HG02759 (cell line): ENCODE results near the gene NCF2.

Experiments used
- ATAC-seq: cut with Tn5 transposase; IDR thresholded peaks from one replicate; pipeline ENCODE4 v1.9.1; 2021; ENCODE audit warnings: mild to moderate bottlenecking, moderate library complexity; ENCODE audit not compliant: unreplicated experiment

The NCF2 gene

DNA sequence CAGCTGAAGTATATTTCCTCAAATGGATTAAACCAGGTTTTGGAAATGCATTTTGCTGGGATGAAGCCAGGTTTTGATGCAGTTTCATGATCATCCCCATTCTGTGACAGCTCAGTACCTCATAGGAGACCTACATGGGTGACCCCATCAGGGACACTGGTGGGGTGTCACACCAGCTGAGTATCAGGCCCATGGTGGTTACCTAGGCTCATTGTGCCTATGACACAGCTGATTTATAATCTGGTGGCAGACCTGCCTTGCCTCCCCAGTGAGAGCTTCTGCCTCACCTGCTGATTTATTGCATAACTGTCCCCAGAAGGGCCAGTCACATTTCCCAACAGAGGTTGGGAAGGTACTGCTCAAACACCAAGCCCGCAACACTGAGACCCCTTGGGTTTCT lies 3.8 kb downstream of the NCF2 start:
- no peak for ATAC-seq

DNA sequence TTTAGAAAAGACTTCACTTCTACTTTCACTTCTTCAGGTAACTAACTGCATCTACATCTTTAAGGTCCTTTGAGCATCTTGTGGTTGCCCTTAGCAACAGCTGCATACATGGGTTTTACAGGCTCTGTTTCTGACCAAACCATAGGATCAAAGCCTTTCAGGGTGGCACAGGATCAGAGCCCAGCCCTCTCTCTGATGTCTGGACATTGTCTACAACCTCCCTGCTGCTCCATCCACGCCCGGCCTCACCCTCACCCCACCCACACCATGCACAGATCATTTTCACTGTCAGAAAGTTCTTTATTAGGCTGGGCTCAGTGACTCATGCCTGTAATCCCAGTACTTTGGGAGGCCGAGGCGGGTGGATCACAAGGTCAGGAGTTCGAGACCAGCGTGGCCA lies 5.2 kb downstream of the NCF2 start:
- no peak for ATAC-seq

DNA sequence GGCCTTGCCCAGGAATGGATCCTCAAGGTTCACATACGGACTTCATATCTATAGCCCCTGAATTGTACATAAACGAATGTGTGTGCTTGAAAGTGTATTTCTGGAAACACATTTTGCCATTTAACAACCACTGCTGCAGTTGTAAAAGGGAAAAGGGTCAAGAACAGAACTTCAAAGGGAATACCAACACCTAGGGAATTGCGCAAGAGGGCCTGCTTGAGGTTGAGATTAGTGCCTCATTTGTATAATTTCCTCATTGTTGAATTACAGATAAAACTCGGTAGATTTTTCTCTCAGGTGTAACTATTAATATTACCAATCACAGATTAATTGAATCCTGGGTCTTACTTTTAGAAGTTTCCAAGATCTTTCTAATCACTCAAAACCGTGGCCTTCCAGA lies 6.1 kb downstream of the NCF2 start:
- ATAC-seq: no peak

DNA sequence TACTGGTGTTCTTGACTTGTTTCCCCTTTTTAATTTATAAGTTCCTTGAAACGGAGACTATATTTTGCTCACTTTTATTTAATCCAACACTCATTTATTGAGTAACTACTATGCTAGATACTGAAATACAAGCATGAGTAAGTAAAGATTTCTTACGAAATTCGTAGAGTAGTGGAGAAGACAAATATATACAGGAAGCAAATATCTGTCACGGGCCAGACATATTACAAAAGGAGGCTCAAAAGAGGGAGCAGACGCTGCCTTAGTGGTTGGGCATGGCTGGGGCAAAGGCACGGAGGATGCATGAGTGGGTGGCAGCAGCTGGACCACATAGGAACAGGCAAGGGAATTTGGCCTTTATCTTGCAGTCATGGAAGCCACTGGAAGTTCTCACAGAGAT lies 6.8 kb downstream of the NCF2 start:
- no peak for ATAC-seq

DNA sequence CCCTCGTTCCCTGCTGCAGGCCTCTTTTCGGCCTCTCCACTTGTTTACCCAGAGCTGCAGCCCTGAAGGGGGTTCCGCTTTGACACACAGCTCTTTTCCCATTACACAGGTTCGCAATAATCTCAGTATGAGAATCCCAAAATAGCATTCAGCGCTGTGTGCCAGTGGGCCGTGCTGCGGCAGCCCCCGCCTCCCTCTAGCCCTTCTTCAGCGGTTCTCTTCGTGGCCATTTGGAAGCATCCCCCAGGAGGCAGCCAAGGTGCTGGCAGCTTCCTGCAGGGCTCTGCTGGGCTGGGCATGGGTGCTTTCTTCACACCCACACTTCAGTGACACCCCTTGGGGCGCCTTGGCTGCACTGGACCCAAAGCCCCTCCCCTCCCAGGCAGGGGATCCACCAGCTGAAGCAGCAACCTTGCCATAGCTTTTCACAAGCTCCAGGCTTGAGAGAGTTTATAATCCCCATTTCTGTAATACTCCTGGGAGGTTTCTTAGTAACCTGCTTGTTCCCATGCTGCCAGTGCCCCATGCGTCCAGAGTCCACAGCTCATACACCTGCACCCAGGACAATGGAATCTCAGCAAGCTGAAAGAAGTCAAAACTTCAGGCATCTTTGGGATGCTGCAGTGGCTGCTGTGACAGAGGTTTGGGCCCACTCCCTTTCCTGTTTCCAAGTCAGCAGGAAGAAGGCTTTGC lies 8.1 kb downstream of the NCF2 start:
- ATAC-seq: no peak

DNA sequence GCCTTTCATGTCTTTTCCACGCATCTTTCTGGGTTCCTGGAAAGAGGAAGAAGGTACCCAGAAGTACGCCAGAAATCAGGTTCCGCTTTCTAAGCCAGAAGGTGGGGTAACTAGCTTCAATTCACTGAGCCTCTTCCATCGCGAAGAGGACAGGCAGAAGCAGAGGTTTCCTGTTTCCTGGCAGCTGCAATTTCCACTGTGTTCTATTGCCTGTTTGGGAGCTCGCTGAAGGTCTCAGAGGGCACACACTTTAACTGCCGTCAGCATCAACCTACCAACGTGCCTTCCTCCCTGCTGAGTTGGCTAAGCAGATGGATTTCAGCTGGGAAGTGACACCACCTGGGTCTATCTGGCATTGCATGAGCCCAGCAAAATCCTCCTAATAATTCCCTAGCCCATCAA lies 10.0 kb downstream of the NCF2 start:
- no peak for ATAC-seq

DNA sequence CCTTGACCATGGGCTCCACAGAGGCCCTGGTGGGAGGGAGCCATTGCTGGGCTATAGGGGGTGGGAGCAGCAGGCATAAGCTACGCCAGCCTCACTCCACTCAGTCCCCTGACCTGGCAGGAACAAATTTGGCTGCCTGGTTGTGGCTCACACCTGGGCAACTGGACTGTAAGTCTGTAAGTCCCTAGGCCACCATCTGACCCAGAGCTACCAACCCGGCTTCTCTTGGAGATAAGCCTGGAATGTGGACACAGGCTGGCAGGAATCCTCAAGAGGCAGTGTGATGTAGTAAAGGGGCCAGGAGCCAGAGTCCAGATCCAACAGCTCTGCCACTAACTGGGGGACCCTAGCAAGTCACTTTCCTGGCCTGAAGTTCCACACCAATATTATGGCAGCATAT lies 11.4 kb downstream of the NCF2 start:
- no peak for ATAC-seq

DNA sequence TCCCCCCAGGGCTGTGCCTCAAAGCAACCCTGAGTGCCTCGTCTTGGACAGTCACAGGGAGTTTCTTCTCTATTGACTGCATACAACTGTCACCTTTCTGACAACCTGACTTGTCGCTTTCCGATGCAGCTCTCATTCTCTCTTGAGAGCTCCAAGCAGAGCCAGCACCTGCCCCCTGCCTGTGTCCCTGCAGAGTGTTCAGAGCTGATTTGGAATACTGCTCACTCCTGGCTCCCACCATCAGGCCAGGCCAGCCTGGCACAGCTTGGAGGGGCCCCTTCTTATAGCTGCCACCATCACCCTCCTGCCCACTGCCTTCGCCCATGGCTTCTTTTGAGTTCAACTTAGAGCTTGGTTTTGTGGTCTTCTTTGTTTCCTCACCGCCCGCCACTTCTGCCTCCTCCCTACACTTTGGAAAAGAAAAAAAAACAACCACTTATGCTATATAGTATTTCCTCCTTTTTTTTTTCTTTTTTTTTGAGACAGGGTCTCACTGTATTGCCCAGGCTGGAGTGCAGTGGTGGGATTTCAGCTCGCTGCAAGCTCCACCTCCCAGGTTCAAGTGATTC lies 12.3 kb downstream of the NCF2 start:
- ATAC-seq: no peak

DNA sequence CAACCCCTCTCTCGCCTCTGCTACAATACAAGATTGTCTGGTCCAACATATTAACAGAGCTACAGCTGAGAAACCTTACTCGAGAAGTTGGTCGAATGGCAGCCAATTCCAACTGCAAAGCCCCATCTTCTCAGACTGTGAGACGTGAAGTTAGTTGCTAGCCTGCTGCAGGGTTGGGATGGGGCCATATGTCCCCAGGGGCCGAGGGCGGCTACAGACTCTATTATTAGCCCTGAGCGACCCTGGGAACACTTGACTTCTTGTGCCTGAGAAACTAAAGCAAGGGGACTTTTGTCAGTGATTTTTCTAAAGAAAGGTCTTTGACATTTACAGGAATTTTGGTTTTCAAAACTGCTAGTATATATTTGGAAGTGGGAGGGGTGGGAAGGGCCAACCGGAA lies 13.7 kb downstream of the NCF2 start:
- no peak for ATAC-seq

DNA sequence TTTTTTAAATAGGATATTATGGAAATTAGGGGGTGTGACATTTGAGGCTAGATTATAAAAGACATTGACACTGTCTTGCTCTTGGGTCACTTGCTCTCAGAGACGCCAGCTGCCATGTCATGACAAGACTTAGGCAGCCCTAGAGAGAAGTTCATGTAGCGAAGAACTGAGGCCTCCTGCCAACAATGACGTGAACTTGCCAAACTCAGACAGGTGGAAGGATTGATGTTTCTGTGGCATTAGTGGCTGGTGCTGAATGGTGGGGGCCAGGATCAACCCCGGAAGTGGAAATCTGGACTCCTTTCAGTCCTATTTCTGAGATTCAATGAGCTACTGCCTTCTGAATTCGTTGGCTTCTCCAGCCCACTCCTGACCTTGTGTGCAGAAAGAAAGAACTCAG lies 14.7 kb downstream of the NCF2 start:
- ATAC-seq: no peak

DNA sequence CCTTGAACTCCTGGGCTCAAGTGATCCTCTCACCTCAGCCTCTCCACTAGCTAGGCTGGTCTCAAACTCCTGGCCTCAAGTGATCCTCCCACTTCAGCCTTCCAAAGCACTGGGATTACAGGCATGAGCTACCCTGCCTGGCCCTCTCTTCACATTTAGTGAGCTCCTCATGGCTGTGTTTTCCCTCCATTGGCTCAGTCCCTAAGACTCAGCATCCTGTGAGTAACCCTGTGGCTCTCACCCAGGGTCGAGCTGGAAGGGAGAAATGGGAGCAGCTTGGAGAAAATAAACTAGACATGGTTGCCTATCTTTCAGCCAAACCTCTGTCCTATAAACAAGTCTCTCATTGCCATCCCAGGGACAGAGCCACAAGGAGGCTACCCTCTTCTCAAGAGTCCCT lies 17.5 kb downstream of the NCF2 start:
- ATAC-seq: no peak

DNA sequence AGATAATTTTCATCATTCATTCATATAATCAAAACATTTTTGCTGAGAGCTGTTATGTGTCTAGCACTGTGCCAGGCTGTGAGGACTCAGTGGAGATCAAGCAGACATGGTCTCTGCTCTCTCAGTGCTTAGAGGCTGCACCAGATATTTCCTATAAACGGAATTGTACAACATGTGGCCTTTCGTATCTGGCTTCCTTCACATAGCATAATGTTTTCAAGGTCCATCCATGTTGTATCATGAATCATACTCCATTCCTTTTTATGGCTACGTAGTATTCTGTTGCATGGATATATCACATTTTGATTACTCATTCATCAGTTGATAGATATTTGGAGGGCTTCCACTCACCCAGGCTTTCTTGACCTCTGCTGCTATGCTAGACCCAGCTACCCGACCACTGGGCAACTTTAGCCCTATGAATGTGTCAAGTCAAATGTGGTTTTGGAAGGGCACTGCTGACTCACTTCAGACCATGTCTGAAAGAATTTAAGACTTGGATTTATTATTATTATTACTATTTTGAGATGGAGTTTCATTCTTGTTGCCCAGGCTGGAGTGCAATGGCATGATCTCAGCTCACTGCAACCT lies 18.5 kb downstream of the NCF2 start:
- no peak for ATAC-seq

DNA sequence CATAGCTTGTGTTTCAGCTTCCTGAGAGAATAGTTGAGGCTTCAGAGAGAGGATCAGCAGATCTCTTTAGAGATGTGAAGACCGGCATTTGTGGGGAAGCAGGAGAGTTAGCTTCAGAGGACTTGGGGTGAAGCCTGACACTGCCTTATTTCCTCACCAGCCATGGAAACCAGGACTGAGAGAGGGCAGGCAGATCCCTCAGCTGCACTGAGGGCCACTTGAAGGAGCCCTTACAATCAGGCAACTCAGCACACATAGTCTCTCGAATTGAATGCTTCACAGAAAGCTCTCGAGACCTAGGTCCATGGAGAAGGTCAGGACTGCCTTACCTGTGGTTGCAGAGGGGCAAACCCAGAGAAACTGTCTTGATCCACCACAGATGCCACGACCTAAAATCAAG lies 19.8 kb downstream of the NCF2 start:
- no peak for ATAC-seq

DNA sequence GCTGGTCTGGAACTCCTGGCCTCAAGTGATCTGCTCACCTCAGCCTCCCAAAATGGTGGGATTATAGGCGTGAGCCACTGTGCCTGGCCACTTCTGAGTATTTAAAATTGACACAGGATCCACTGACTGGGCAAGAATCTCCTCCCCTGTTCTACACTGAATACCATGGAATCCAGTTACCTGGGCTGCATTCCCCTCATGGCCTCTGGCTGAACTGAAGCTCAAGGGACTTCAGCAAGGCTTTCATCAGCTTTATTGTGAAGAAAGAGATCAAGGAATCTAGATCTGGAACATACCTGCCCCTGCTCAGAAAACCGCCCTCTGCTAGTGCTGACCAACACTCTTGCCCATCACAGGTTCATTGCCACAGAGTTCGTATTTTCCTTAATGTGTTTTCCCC lies 20.5 kb downstream of the NCF2 start:
- ATAC-seq: no peak

DNA sequence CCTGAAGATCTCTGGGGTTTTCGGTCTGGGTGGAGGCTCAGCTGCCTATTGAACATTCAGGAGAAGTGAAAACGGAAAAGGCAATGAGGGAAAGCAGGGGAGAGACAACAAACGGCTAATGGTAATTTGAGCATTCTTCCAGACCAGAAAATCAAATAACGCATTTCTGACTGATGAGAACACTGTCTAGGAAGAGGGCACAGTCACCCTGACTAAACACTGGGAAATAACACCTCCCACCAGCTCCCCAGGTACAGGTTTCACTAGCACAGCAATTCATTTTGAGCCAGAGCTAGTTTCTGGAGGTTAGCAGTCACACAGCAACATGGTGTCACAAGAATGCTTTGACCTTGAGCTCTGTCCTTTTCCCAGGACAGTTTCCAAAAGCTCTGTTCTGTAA lies 21.1 kb downstream of the NCF2 start:
- no peak for ATAC-seq

DNA sequence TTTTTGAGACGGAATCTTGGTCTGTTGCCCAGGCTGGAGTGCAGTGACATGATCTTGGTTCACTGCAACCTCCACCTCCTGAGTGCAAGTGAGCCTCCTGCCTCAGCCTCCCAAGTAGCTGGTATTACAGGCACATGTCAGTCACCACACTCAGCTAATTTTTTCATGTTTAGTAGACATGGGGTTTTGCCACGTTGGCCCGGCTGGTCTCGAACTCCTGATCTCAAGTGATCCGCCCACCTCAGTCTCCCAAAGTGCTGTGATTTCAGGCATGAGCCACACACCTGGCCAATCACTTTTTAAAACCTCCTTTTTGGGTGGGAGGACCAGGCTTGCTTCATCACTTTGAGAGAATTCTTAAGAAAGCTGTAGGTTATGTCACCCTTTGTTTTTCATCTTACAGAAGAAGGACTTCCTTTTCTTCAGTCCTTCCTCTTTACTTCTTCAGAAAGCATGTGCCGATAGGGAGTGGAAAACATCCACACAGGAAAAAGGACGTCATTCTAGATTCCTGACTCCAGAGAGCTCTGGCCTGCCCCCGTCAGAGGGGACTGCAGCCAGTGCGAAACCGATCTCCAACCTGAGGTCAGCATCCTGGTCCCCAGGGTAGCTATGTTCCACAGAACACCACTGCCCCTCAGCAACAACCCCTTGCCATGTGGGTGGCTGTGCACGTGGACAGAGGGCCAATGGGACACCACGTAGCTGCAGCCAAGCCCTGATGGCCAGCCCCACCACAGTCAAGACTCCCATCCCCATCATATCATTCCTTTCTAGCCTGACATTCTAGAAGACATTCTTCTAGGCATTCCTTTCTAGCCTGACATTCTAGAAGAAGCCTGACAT lies 21.9 kb downstream of the NCF2 start:
- ATAC-seq: no peak

DNA sequence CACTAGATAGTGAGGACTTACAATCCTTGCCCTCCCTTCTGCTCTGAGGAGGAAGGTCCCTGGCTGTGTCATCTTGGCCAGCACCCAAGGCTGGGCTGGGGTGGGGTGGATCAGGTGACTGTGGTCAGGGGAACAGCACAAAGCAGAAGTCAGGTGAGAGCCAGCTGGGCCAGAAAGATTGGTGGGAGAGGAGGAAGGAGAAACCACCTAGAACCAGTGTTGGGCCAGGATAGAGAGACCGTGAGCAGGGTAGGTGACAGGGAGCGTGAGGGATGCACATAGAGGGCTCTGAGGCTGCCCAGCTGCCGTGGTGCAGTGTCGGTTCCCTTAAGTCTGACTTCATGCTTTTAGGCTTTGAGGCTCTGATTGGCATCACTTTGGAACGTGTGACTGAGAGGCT lies 22.7 kb downstream of the NCF2 start:
- peak; percentile 84 for ATAC-seq

DNA sequence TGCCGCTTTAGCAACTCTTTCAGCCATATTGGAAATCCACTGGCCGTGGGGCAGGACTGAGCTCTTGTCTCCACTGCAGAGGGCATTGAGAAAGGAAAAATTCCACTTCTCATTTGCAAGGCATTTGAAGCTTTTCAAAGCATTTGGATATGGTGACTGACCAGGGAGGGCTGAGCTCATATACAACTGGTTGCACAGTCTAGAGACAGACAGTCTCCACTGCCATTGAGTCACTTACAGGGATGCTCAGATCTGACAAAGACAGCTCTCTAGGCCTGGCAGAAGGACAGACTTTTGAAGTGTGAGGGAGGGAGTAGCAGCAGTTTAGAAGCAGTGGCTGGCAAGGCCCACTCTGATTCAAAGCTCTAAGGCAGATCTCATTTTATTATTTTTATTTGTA lies 24.2 kb downstream of the NCF2 start:
- no peak for ATAC-seq

DNA sequence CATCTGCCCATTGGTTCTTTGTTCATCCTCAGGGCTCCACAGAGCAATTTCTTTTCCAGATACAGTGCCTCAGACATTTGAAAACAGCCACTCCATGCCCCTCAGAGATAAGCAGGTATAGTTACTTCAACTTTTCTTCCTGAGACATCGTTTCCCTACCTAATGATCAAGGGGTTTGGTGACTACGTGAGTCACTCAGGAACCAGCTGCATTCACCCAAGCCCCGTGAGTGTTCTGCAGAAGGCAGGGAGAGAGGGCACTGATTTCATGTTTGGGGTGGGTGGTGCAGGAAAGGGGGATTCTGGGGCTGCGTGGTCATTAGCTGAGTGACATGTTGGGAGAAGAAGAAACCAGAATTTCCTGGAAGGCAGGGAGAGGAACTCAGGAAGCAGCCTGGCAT lies 25.0 kb downstream of the NCF2 start:
- no peak for ATAC-seq

DNA sequence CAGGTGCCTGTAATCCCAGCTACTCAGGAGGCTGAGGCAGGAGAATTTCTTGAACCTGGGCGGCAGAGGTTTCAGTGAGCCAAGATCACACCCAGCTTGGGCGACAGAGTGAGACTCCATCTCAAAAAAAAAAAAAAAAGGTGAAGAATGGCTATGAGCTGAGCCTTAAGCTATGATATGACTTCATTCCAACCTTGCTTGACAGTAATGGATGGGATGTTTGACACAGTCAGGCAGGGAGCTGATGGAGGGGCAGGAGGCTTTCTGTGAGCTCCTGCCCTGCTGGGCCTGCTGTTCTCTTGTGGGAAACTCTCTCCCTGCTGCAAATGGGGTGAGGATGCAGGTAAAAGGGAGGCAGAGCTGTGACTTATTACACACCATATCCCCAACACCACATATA lies 27.6 kb downstream of the NCF2 start:
- ATAC-seq: no peak

DNA sequence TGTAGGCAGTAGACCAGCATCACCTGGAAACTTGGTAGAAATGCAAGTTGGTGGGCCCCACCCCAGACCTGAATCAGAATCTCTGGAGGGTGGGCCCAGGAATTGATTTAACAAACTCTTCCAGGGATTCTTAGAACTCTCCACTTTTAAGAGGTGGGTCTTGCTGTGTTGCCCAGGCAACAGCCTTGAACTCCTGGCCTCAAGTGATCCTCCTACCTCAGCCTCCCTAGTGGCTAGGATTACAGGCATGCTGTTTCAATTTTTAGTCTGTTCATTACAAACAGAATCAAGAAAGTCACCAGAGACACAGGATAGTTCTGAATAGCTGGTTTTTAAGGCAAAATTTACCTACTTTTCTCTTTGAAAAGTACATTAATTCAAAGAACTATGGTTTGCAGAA lies 31.2 kb downstream of the NCF2 start:
- no peak for ATAC-seq

DNA sequence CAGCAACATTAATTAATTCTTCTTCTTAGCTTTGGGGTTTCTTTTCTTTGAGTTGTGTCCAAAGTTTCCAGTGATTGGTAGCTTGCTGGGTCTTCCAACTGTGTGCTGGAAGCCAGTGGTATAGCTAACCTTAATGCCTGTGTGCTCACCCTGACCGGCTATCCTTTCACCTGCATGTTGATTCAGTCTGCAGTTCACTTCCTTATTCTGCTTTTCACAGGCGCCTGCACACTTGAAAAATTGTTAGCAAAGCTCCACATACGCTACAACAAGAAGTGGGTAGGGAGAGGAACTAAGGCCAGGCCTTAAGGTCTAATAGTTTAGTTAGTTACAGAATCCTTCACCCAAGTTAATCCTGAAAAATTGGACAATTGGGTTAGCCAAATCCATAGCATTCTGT lies 35.7 kb downstream of the NCF2 start:
- ATAC-seq: no peak
